ENCODE results near the gene ZP4. TPM values are rescaled to one million over a fixed set of nuclear protein-coding genes. Genes with fewer than 3 reads are reported as not detected.

ZP4 gene
- total and polyA plus RNA-seq, 2 of the 4 experiments (the other 2 are of a cell fraction): not detected

DNA sequence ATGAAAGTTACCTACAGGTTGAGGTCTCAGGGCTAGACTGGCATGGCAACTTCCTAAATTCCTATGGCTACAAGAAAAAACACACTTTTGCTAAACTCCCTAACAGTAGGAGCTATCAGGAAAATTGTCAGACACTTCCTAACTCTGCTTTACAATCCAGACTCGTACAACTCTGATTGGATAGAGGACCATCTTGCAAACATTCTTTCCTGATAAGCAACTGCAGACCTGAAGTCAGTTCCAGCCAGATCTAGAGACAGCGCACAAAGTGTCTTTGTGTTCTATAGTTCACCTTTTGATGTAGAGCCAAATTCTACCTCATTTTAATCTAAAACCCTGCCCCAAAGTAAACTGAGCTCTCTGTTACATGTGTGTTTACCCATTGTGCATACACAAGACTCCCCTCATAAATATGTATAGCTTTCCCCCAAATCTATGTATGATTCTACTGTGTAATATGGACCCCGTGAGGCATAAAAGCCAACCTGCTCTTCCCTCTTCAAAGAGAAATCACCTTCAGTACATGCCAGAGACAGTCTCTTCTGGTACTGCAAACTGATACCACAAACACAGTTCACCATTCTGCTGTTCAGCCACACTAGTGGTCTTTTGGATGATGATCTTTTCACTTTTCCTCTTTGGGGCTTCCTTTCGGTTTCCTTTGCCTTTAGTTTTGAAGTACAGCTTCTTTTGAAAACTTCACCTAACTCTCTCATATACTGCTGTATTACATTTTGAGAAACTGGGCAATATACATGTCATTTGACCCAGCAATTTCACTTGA lies 21.7 kb downstream of the ZP4 start:
- H2BK15ac ChIP-seq (ENCODE audit: low read depth, low read length): no peak overlapping the region
- BruUV-seq (replicated peaks): no TSS peak
- H3K4me3 ChIP-seq (ENCODE audit: insufficient read depth, low read depth, low read length): no peak overlapping the region
- POLR2A ChIA-PET (ENCODE audit: unreplicated experiment): no interaction called here
- no peaks in the 10 kb centered on the region for H3K79me1 ChIP-seq (ENCODE audit: low read depth in 1 of 2, low read length in 2 of 2)
- CTCF ChIA-PET: interaction anchor here (1.1 kb wide), 1 partner anchor 63 kb away, joined by 4 read pairs; no protein-coding TSS in a partner anchor
- H3K4me1 ChIP-seq (ENCODE audit: control insufficient read depth, insufficient read depth, low read length): peaks cover 3% of the 10 kb centered on the region
- H2AK5ac ChIP-seq (ENCODE audit: low read depth, low read length): no peak overlapping the region
- no peak overlapping the region for H3K18ac ChIP-seq (ENCODE audit: low read depth, low read length)
- H3K9me1 ChIP-seq (ENCODE audit: insufficient read depth, low read length): no peaks in the 10 kb centered on the region
- H3K36me3 ChIP-seq (ENCODE audit: control insufficient read depth, insufficient read depth, low read length): no peaks in the 10 kb centered on the region
- no peak overlapping the region for H4K5ac ChIP-seq (ENCODE audit: low read depth, low read length)
- no peak overlapping the region for H3K9ac ChIP-seq (ENCODE audit: low read depth, low read length)
- no peak overlapping the region for H2BK5ac ChIP-seq (ENCODE audit: low read depth, low read length, poor library complexity, severe bottlenecking)
- H4K20me1 ChIP-seq (ENCODE audit: insufficient read depth, low read length): no peaks in the 10 kb centered on the region
- H3K56ac ChIP-seq (ENCODE audit: extremely low read depth, insufficient read depth, low read length): no peak overlapping the region
- H2AK9ac ChIP-seq (replicated peaks; ENCODE audit: low read depth, low read length, poor library complexity): no peak overlapping the region
- no peaks in the 10 kb centered on the region; the same call in 1 of the 2 replicates for H3K9me3 ChIP-seq (ENCODE audit: control insufficient read depth, insufficient read depth, low read length)
- no peak overlapping the region for H3K4ac ChIP-seq (ENCODE audit: low read depth, low read length)
- ATAC-seq (ENCODE audit: low read depth): no peak
- no peak overlapping the region for H2BK120ac ChIP-seq (ENCODE audit: low read depth, low read length)
- in situ Hi-C loops (cut with MboI; ENCODE audit: low sequenced_read_pairs) (no loop called here), intact Hi-C loops (cut with micrococcal nuclease) (loop anchor here (10.0 kb wide), 2 partner anchors 386 to 566 kb away; no protein-coding TSS in a partner anchor), dilution Hi-C loops (cut with HindIII; ENCODE audit: low sequenced_read_pairs, unreplicated experiment) (no loop called here)
- H4K8ac ChIP-seq (ENCODE audit: low read depth in 2 of 2, low read length in 2 of 2): no peak overlapping the region
- no peak overlapping the region for H2BK20ac ChIP-seq (ENCODE audit: low read depth, low read length)
- H3K14ac ChIP-seq (replicated peaks; ENCODE audit: low read depth, low read length): no peak overlapping the region
- no peaks in the 10 kb centered on the region for H3K27me3 ChIP-seq (ENCODE audit: control insufficient read depth, insufficient read depth, low read length)
- H3K23ac ChIP-seq (ENCODE audit: low read depth, low read length): no peak overlapping the region
- H3K4me2 ChIP-seq (ENCODE audit: low read depth, low read length): no peak overlapping the region
- H3K27ac ChIP-seq (ENCODE audit: insufficient read depth, low read length): no peak overlapping the region
- WGBS, 2 experiments (ENCODE audit: extremely low coverage in 2 of 2, insufficient read length in 1 of 2): no CpG with 5 or more reads among the region's 4 CpGs
- no peak overlapping the region for H2AFZ ChIP-seq (replicated peaks; ENCODE audit: low read length, poor library complexity)
- no peak overlapping the region for H4K91ac ChIP-seq (ENCODE audit: insufficient read depth, low read depth, low read length)
- DNase-seq: no peak
- TF ChIP-seq RFX5 (IDR thresholded peaks at IDR 0.05; ENCODE audit: low read depth, low read length) (no peak), SMC3 (IDR thresholded peaks at IDR 0.05; ENCODE audit: low read depth, low read length) (no peak), RAD21 (IDR thresholded peaks at IDR 0.05; ENCODE audit: low read length) (no peak), CEBPB (IDR thresholded peaks at IDR 0.05; ENCODE audit: low read depth, low read length) (no peak), BHLHE40 (IDR thresholded peaks at IDR 0.05; ENCODE audit: low read depth, low read length) (no peak), MXI1 (IDR thresholded peaks at IDR 0.05; ENCODE audit: borderline replicate concordance, low read depth, low read length) (no peak), POLR2A (IDR thresholded peaks at IDR 0.05; ENCODE audit: low read depth, low read length) (no peak), RCOR1 (IDR thresholded peaks at IDR 0.05; ENCODE audit: insufficient replicate concordance, low read length) (no peak), NFE2L2 (IDR thresholded peaks at IDR 0.05; ENCODE audit: low read depth, low read length) (no peak), MAFK (IDR thresholded peaks at IDR 0.05; ENCODE audit: low read depth, low read length) (no peak), MAZ (IDR thresholded peaks at IDR 0.05; ENCODE audit: borderline replicate concordance, low read depth, low read length) (no peak), CHD1 (IDR thresholded peaks at IDR 0.05; ENCODE audit: low read depth, low read length) (no peak)
- TF ChIP-seq, protein P1, sequence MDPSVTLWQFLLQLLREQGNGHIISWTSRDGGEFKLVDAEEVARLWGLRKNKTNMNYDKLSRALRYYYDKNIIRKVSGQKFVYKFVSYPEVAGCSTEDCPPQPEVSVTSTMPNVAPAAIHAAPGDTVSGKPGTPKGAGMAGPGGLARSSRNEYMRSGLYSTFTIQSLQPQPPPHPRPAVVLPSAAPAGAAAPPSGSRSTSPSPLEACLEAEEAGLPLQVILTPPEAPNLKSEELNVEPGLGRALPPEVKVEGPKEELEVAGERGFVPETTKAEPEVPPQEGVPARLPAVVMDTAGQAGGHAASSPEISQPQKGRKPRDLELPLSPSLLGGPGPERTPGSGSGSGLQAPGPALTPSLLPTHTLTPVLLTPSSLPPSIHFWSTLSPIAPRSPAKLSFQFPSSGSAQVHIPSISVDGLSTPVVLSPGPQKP (IDR thresholded peaks at IDR 0.05; ENCODE audit: borderline replicate concordance, low read depth, low read length): no peak
- TF ChIP-seq, protein P2, sequence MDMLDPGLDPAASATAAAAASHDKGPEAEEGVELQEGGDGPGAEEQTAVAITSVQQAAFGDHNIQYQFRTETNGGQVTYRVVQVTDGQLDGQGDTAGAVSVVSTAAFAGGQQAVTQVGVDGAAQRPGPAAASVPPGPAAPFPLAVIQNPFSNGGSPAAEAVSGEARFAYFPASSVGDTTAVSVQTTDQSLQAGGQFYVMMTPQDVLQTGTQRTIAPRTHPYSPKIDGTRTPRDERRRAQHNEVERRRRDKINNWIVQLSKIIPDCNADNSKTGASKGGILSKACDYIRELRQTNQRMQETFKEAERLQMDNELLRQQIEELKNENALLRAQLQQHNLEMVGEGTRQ (IDR thresholded peaks at IDR 0.05; ENCODE audit: low read depth, low read length): no peak
- TF ChIP-seq, protein P3, sequence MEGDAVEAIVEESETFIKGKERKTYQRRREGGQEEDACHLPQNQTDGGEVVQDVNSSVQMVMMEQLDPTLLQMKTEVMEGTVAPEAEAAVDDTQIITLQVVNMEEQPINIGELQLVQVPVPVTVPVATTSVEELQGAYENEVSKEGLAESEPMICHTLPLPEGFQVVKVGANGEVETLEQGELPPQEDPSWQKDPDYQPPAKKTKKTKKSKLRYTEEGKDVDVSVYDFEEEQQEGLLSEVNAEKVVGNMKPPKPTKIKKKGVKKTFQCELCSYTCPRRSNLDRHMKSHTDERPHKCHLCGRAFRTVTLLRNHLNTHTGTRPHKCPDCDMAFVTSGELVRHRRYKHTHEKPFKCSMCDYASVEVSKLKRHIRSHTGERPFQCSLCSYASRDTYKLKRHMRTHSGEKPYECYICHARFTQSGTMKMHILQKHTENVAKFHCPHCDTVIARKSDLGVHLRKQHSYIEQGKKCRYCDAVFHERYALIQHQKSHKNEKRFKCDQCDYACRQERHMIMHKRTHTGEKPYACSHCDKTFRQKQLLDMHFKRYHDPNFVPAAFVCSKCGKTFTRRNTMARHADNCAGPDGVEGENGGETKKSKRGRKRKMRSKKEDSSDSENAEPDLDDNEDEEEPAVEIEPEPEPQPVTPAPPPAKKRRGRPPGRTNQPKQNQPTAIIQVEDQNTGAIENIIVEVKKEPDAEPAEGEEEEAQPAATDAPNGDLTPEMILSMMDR (conservative IDR thresholded peaks at IDR 0.05; ENCODE audit: low read depth, low read length): no peak

All from IMR-90 (cell line).